AML-193 (cell line): Measurements from ENCODE around the gene SNORC.
"Not testable (repeated sequence)": the region's sequence is repeated elsewhere in the genome, so short reads cannot be mapped to it uniquely, and the experiment has no call there.

Experiments
- DNase-seq, 2 experiments: peaks; one replicate each; lab custom pipeline; 2025; lab: John Stamatoyannopoulos, UW

SNORC gene

GRCh38 chr2:232870018-232870765 lies at the start of gene SNORC:
TSS of gene SNORC (plus strand) at chr2:232870264. CDS start at chr2:232870342, 78 bp downstream.
- no peak for DNase-seq

- DNase-seq = no peak
These were observed 40.1 kb upstream of the SNORC start for GRCh38 chr2:232829988-232830387.

- no peak for DNase-seq
These were observed 38.6 kb upstream of the SNORC start for GRCh38 chr2:232831496-232831895.

GRCh38 chr2:232833830-232834229 lies 36.2 kb upstream of the SNORC start:
- no peak for DNase-seq

GRCh38 chr2:232835687-232836208 lies 34.3 kb upstream of the SNORC start:
- DNase-seq = no peak

- DNase-seq = no peak
These were observed 33.1 kb upstream of the SNORC start for GRCh38 chr2:232836934-232837333.

- peak; percentile 22 to 47 for DNase-seq
These were observed 31.6 kb upstream of the SNORC start for GRCh38 chr2:232838406-232838874.

- peak; percentile 89 to 92 for DNase-seq
These were observed 30.5 kb upstream of the SNORC start for GRCh38 chr2:232839411-232840079.

- DNase-seq = no peak
These were observed 27.4 kb upstream of the SNORC start for GRCh38 chr2:232842689-232843088.

GRCh38 chr2:232843834-232844233 lies 26.2 kb upstream of the SNORC start:
- no peak for DNase-seq

GRCh38 chr2:232846055-232846454 lies 24.0 kb upstream of the SNORC start:
- DNase-seq = no peak

- no peak for DNase-seq
These were observed 20.0 kb upstream of the SNORC start for GRCh38 chr2:232850039-232850438.

- not testable (repeated sequence) for DNase-seq
These were observed 18.0 kb upstream of the SNORC start for GRCh38 chr2:232852081-232852480.

GRCh38 chr2:232852676-232853075 lies 17.4 kb upstream of the SNORC start:
- DNase-seq = no peak

- no peak for DNase-seq
These were observed 16.0 kb upstream of the SNORC start for GRCh38 chr2:232854082-232854481.

- no peak for DNase-seq
These were observed 12.9 kb upstream of the SNORC start for GRCh38 chr2:232857158-232857563.

- DNase-seq = no peak
These were observed 10.6 kb upstream of the SNORC start for GRCh38 chr2:232859385-232859916.

- no peak for DNase-seq
These were observed 9.3 kb upstream of the SNORC start for GRCh38 chr2:232860593-232861241.

- no peak for DNase-seq
These were observed 8.7 kb upstream of the SNORC start for GRCh38 chr2:232861353-232861752.

- DNase-seq = no peak
These were observed 6.1 kb upstream of the SNORC start for GRCh38 chr2:232863996-232864395.

- DNase-seq = no peak
These were observed 4.9 kb upstream of the SNORC start for GRCh38 chr2:232865165-232865564.

GRCh38 chr2:232866104-232866503 lies 4.0 kb upstream of the SNORC start:
- no peak for DNase-seq
